Measurements from ENCODE around the gene ADGRL1. TPM values are rescaled to one million over a fixed set of nuclear protein-coding genes. Genes with fewer than 3 reads are reported as not detected.
A peak's percentile ranks its signal among the peaks of the same experiment; 100 is the strongest.

Gene ADGRL1
- total RNA-seq, 1 experiment from 2014 or later = 117 TPM

DNA sequence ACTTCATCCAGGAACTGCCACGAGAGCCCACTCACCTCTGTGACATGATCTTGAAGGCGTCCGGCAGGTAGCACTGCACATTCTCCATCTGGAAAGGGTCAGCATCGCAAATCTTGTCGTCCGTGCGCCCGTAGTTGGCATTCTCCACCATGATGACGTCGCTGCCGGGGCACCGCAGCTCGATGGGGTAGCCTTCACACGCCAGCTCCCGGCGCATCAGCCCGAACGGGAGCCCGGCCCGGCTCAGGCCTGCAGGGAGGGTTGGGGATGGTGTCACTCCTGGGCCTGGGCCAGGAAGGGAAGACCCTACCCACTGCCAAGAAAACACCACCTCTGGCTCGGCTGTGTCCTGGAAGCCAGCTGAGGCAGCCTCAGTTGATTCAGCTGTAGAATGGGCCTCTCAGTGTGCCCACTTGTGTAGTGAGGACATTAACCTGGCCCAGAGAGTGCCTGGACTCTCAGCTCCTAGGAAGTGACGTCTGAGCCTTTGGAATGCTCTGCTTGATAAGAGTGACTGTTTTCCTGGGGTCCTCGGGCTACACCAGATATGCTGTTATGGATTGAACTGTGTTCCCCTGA lies 28.4 kb downstream of the ADGRL1 start:
- no CpG with 5 or more reads among the region's 23 CpGs for WGBS (ENCODE audit: extremely low coverage, insufficient read length, low lambda C conversion rate)
- H3T11ph ChIP-seq (ENCODE audit: low read length) = no peak overlapping the region
- no peak overlapping the region for H3K18ac ChIP-seq (ENCODE audit: insufficient read length, low read depth, low read length)
- no peak overlapping the region for H2AFZ ChIP-seq (ENCODE audit: low read length)
- no peaks in the 10 kb centered on the region for H3K23me2 ChIP-seq (ENCODE audit: insufficient read length, low read depth, low read length, poor library complexity, severe bottlenecking)
- H3K79me1 ChIP-seq (ENCODE audit: insufficient read depth, low read depth, low read length, poor library complexity, severe bottlenecking) = no peaks in the 10 kb centered on the region
- no peaks in the 10 kb centered on the region for H4K20me1 ChIP-seq (ENCODE audit: control insufficient read depth, insufficient read depth, insufficient read length)
- no peak overlapping the region for H2AK5ac ChIP-seq (ENCODE audit: insufficient read length, low read length)
- H3K27me3 ChIP-seq (ENCODE audit: insufficient read depth, low read length) = no peaks in the 10 kb centered on the region
- no peaks in the 10 kb centered on the region for H3K27me3 Mint-ChIP-seq (ENCODE audit: low read depth)
- no peak overlapping the region for H2BK120ac ChIP-seq (ENCODE audit: low read depth, low read length, poor library complexity, severe bottlenecking)
- H3K4me3 Mint-ChIP-seq = no peak overlapping the region
- H4K5ac ChIP-seq (ENCODE audit: insufficient read length, low read depth, low read length) = no peak overlapping the region
- no peak overlapping the region for H3K27ac ChIP-seq (ENCODE audit: insufficient read length, low read depth, low read length)
- no peaks in the 10 kb centered on the region for H3K9me3 Mint-ChIP-seq
- H2BK15ac ChIP-seq (ENCODE audit: low read depth, low read length) = no peak overlapping the region
- DNase-seq = no peak
- H3K27ac Mint-ChIP-seq = peak overlapping the region in 1 of 3 experiments; percentile 40; a peak in 2 of 7 replicates
- H3K4ac ChIP-seq (ENCODE audit: low read depth, low read length) = no peak overlapping the region
- H4K91ac ChIP-seq (ENCODE audit: insufficient read length, low read depth, low read length) = no peak overlapping the region
- H3K4me1 Mint-ChIP-seq = peaks cover 2 to 3% of the 10 kb centered on the region in 2 experiments; a peak in 1 of 4 replicates
- no peaks in the 10 kb centered on the region for H3K9me3 ChIP-seq (ENCODE audit: control insufficient read depth, low read depth, low read length)
- H2BK5ac ChIP-seq (ENCODE audit: insufficient read length, low read length) = no peak overlapping the region
- H3K36me3 Mint-ChIP-seq (ENCODE audit: insufficient read depth in 1 of 3, low read depth in 3 of 3) = peaks cover 26 to 64% (median 48%) of the 10 kb centered on the region in 3 experiments
- no peaks in the 10 kb centered on the region for H3K79me2 ChIP-seq (ENCODE audit: insufficient read depth, low read length)
- no peak overlapping the region for H2BK12ac ChIP-seq (ENCODE audit: insufficient read length, low read depth, low read length)
- no peak overlapping the region for H2BK20ac ChIP-seq (ENCODE audit: low read depth, low read length, poor library complexity, severe bottlenecking)
- H4K8ac ChIP-seq (replicated peaks; ENCODE audit: insufficient read length, low read depth, low read length) = no peak overlapping the region
- H3K14ac ChIP-seq (ENCODE audit: insufficient read depth, low read length) = no peak overlapping the region
- no peak overlapping the region for H3K23ac ChIP-seq (ENCODE audit: insufficient read length, low read depth, low read length)
- no peak overlapping the region for H3K9ac ChIP-seq (ENCODE audit: extremely low read depth, insufficient read length, low read length)
- H3K4me1 ChIP-seq (ENCODE audit: insufficient read depth, low read length) = no peaks in the 10 kb centered on the region
- TF ChIP-seq, protein P1, sequence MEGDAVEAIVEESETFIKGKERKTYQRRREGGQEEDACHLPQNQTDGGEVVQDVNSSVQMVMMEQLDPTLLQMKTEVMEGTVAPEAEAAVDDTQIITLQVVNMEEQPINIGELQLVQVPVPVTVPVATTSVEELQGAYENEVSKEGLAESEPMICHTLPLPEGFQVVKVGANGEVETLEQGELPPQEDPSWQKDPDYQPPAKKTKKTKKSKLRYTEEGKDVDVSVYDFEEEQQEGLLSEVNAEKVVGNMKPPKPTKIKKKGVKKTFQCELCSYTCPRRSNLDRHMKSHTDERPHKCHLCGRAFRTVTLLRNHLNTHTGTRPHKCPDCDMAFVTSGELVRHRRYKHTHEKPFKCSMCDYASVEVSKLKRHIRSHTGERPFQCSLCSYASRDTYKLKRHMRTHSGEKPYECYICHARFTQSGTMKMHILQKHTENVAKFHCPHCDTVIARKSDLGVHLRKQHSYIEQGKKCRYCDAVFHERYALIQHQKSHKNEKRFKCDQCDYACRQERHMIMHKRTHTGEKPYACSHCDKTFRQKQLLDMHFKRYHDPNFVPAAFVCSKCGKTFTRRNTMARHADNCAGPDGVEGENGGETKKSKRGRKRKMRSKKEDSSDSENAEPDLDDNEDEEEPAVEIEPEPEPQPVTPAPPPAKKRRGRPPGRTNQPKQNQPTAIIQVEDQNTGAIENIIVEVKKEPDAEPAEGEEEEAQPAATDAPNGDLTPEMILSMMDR (conservative IDR thresholded peaks at IDR 0.05) = no peak
- no peak overlapping the region for H3K56ac ChIP-seq (ENCODE audit: insufficient read length, low read depth, low read length)
- no peak overlapping the region for H3K4me2 ChIP-seq (ENCODE audit: insufficient read depth, insufficient read length, low read length)

All from H9 (cell line).